ENCODE measurements around the gene NFATC2IP. TPM values are rescaled to one million over a fixed set of nuclear protein-coding genes. Genes with fewer than 3 reads are reported as not detected.

The NFATC2IP gene
- total and polyA plus RNA-seq, 2 of the 8 experiments (the other 6 are each of a cell fraction or from before 2014, with no cell fraction given): 54.4 to 71.5 TPM

DNA sequence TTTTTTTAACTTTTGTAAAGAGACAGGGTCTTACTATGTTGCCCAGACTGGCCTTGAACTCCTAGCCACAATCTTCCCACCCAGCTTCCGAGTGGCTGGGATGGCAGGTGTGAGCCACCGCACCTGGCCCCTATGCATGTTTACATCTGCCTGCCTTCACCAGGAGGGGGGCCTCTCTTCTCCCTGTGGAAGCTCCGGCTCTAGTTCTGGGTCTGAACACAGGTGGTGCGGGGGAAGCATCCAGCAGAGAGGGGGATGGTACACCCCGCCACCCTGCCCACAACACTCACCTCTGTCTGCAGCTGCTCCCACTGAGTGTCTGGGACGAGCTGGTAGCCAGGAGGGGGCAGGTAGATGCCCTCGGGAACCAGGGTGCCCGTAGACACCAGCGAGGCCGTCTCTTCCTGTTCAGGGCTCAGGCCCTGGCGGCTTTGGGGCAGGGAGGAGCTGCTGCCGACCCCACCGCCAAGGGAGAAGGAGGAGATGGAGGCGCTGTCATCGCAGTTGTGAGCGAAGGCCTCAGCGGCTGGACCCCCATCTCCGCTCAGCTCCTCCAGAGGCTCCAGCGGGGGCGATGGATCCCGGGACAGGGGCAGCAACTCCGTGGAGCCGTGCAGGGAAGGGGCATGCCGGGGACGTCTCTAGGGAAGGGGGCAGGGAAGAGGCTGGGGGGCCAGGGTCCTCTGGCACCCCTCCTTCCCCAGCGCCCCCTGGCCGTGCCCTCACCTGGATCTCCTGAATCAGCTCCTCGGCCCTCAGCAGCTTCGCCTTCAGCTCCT is 36.6 kb upstream of the NFATC2IP start (continued):
- TF ChIP-seq, protein P1, sequence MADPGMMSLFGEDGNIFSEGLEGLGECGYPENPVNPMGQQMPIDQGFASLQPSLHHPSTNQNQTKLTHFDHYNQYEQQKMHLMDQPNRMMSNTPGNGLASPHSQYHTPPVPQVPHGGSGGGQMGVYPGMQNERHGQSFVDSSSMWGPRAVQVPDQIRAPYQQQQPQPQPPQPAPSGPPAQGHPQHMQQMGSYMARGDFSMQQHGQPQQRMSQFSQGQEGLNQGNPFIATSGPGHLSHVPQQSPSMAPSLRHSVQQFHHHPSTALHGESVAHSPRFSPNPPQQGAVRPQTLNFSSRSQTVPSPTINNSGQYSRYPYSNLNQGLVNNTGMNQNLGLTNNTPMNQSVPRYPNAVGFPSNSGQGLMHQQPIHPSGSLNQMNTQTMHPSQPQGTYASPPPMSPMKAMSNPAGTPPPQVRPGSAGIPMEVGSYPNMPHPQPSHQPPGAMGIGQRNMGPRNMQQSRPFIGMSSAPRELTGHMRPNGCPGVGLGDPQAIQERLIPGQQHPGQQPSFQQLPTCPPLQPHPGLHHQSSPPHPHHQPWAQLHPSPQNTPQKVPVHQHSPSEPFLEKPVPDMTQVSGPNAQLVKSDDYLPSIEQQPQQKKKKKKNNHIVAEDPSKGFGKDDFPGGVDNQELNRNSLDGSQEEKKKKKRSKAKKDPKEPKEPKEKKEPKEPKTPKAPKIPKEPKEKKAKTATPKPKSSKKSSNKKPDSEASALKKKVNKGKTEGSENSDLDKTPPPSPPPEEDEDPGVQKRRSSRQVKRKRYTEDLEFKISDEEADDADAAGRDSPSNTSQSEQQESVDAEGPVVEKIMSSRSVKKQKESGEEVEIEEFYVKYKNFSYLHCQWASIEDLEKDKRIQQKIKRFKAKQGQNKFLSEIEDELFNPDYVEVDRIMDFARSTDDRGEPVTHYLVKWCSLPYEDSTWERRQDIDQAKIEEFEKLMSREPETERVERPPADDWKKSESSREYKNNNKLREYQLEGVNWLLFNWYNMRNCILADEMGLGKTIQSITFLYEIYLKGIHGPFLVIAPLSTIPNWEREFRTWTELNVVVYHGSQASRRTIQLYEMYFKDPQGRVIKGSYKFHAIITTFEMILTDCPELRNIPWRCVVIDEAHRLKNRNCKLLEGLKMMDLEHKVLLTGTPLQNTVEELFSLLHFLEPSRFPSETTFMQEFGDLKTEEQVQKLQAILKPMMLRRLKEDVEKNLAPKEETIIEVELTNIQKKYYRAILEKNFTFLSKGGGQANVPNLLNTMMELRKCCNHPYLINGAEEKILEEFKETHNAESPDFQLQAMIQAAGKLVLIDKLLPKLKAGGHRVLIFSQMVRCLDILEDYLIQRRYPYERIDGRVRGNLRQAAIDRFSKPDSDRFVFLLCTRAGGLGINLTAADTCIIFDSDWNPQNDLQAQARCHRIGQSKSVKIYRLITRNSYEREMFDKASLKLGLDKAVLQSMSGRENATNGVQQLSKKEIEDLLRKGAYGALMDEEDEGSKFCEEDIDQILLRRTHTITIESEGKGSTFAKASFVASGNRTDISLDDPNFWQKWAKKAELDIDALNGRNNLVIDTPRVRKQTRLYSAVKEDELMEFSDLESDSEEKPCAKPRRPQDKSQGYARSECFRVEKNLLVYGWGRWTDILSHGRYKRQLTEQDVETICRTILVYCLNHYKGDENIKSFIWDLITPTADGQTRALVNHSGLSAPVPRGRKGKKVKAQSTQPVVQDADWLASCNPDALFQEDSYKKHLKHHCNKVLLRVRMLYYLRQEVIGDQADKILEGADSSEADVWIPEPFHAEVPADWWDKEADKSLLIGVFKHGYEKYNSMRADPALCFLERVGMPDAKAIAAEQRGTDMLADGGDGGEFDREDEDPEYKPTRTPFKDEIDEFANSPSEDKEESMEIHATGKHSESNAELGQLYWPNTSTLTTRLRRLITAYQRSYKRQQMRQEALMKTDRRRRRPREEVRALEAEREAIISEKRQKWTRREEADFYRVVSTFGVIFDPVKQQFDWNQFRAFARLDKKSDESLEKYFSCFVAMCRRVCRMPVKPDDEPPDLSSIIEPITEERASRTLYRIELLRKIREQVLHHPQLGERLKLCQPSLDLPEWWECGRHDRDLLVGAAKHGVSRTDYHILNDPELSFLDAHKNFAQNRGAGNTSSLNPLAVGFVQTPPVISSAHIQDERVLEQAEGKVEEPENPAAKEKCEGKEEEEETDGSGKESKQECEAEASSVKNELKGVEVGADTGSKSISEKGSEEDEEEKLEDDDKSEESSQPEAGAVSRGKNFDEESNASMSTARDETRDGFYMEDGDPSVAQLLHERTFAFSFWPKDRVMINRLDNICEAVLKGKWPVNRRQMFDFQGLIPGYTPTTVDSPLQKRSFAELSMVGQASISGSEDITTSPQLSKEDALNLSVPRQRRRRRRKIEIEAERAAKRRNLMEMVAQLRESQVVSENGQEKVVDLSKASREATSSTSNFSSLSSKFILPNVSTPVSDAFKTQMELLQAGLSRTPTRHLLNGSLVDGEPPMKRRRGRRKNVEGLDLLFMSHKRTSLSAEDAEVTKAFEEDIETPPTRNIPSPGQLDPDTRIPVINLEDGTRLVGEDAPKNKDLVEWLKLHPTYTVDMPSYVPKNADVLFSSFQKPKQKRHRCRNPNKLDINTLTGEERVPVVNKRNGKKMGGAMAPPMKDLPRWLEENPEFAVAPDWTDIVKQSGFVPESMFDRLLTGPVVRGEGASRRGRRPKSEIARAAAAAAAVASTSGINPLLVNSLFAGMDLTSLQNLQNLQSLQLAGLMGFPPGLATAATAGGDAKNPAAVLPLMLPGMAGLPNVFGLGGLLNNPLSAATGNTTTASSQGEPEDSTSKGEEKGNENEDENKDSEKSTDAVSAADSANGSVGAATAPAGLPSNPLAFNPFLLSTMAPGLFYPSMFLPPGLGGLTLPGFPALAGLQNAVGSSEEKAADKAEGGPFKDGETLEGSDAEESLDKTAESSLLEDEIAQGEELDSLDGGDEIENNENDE (IDR thresholded peaks at IDR 0.05; ENCODE audit: insufficient replicate concordance, low read length): no peak
- TF ChIP-seq PHF8 (conservative IDR thresholded peaks at IDR 0.05; ENCODE audit: low read depth, low read length) (no peak), SP2 (IDR thresholded peaks at IDR 0.05; ENCODE audit: low read length) (no peak), NANOG (IDR thresholded peaks at IDR 0.05; ENCODE audit: insufficient read depth, low read depth, low read length, poor library complexity, severe bottlenecking) (no peak), ASH2L (IDR thresholded peaks at IDR 0.05; ENCODE audit: low read length) (no peak), RXRA (IDR thresholded peaks at IDR 0.05; ENCODE audit: insufficient read depth, low read depth, low read length) (no peak), BACH1 (IDR thresholded peaks at IDR 0.05; ENCODE audit: low read length) (no peak), KDM5A (IDR thresholded peaks at IDR 0.05; ENCODE audit: low read length) (no peak), ZNF274 (IDR thresholded peaks at IDR 0.05; ENCODE audit: borderline replicate concordance, extremely low read depth, low read length) (no peak)
- TF ChIP-seq, protein P2, sequence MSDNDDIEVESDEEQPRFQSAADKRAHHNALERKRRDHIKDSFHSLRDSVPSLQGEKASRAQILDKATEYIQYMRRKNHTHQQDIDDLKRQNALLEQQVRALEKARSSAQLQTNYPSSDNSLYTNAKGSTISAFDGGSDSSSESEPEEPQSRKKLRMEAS (IDR thresholded peaks at IDR 0.05): no peak

Data from H1 (cell line).